NB4 (cell line): ENCODE measurements around the gene ACOT12.

Experiments used
- CTCF ChIP-seq: IDR thresholded peaks from one replicate; pipeline ENCODE4 v1.5.1; 2012; ENCODE audit warnings: low read depth, low read length
- POLR2A ChIP-seq: IDR thresholded peaks from 2 replicates; pipeline ENCODE4 v1.6.1; 2011; ENCODE audit warnings: mild to moderate bottlenecking; ENCODE audit not compliant: insufficient read length; ENCODE audit errors: extremely low read depth

GRCh38 chr5:81283976-81284375 is 110.0 kb downstream of the ACOT12 start:
- TF ChIP-seq CTCF (no peak), POLR2A (no peak)
